Natural killer cell (primary cell): ENCODE data around the gene CRAMP1. TPM values are rescaled to one million over a fixed set of nuclear protein-coding genes. Genes with fewer than 3 reads are reported as not detected.
A peak's percentile ranks its signal among the peaks of the same experiment; 100 is the strongest.

Source experiments
- ATAC-seq, 3 donors: fragments of 150-1000 bp in 2 of 3; fragments of 200-7000 bp in 1 of 3; cut with Tn5 transposase; 1 replicate in 1 of 3; 2 replicates in 2 of 3; pipeline ENCODE4 v1.10.0; 2021; ENCODE audit warnings: mild to moderate bottlenecking in 2 of 3, moderate library complexity in 2 of 3
- DNase-seq, 2 donors: peaks; one replicate each; pipeline versions ENCODE4 v3.0.0 to v3.0.0-alpha.2; 2013 to 2021; ENCODE audit warnings: mixed read lengths in 1 of 2
- H3K27ac ChIP-seq: one replicate; pipeline ENCODE4 v1.5.1; 2013; ENCODE audit warnings: mild to moderate bottlenecking, low read length
- H3K27me3 ChIP-seq: one replicate; pipeline ENCODE4 v1.6.1; 2013; ENCODE audit warnings: low read length; ENCODE audit not compliant: control insufficient read depth, insufficient read depth
- H3K36me3 ChIP-seq: one replicate; pipeline ENCODE4 v1.6.1; 2013; ENCODE audit warnings: low read length; ENCODE audit not compliant: control insufficient read depth, insufficient read depth
- H3K4me1 ChIP-seq: one replicate; pipeline ENCODE4 v1.6.1; 2013; ENCODE audit warnings: low read length; ENCODE audit not compliant: control insufficient read depth, insufficient read depth
- H3K4me3 ChIP-seq: one replicate; pipeline ENCODE4 v1.5.1; 2013; ENCODE audit warnings: low read length
- H3K9me3 ChIP-seq: one replicate; pipeline ENCODE4 v1.6.1; 2013; ENCODE audit warnings: low read length; ENCODE audit not compliant: control insufficient read depth, insufficient read depth
- H3K27ac Mint-ChIP-seq, 2 donors: one replicate each; pipeline ENCODE4 v1.8.0; 2022; ENCODE audit warnings: mild to moderate bottlenecking in 2 of 2, mixed read lengths in 2 of 2, moderate library complexity in 1 of 2
- H3K27me3 Mint-ChIP-seq, 2 donors: one replicate each; pipeline ENCODE4 v1.8.0; 2022; ENCODE audit warnings: low read depth in 2 of 2, mixed read lengths in 2 of 2
- H3K36me3 Mint-ChIP-seq: one replicate; pipeline ENCODE4 v1.8.0; 2022; ENCODE audit warnings: mixed read lengths
- H3K4me1 Mint-ChIP-seq, 2 donors: one replicate each; pipeline ENCODE4 v1.8.0; 2022; ENCODE audit warnings: mixed read lengths in 2 of 2
- H3K4me3 Mint-ChIP-seq: one replicate; pipeline ENCODE4 v1.8.0; 2022; ENCODE audit warnings: mild to moderate bottlenecking, moderate library complexity, mixed read lengths
- H3K9me3 Mint-ChIP-seq, 2 donors: one replicate each; pipeline ENCODE4 v1.8.0; 2022; ENCODE audit warnings: mixed read lengths in 2 of 2
- CTCF ChIP-seq: fragments of 200-600 bp; IDR thresholded peaks from one replicate; pipeline ENCODE4 v1.8.0; 2022; ENCODE audit warnings: antibody characterized with exemption
- WGBS: methylation state at CpG from one replicate; pipeline ENCODE4 v1.1.7; 2013; ENCODE audit warnings: missing lambda C conversion rate; ENCODE audit not compliant: insufficient coverage; 5-methylcytosine and 5-hydroxymethylcytosine counted together
- intact Hi-C: fragments of 100-400 bp; cut with micrococcal nuclease; formaldehyde crosslinking; loops from one replicate; pipeline ENCODE4 v1.14.2; 2022
- total RNA-seq, 4 donors: library from RNA; stranded (reverse); fragments of 120-200 nt in 1 of 4; gene quantifications; one replicate each; pipeline versions ENCODE4 v1.2.3 to v1.2.4, GENCODE V29; 2013 to 2022

The CRAMP1 gene
- total RNA-seq, 3 donors from 2014 or later (not counting 1 experiment from before 2014, with no cell fraction given), result 47.8 to 49.8 (median 49.6) TPM

- Histone ChIP-seq H3K4me3 (no peak overlapping the region), H3K27ac (no peak overlapping the region), H3K4me1 (no peaks in the 10 kb centered on the region), H3K36me3 (peaks cover 64% of the 10 kb centered on the region), H3K27me3 (no peaks in the 10 kb centered on the region), H3K9me3 (no peaks in the 10 kb centered on the region)
- no peak for DNase-seq
- H3K36me3 Mint-ChIP-seq, result peaks cover 13% of the 10 kb centered on the region
- ATAC-seq, result no peak
- WGBS, result 90% methylated on average over 13 of the region's 13 CpGs
- H3K9me3 Mint-ChIP-seq, result no peaks in the 10 kb centered on the region
- peaks cover 0 to 8% of the 10 kb centered on the region in 2 donors for H3K4me1 Mint-ChIP-seq
- peak overlapping the region in 1 of 2 donors; percentile 38 for H3K27ac Mint-ChIP-seq
- intact Hi-C loops, result no loop called here
- no peak for TF ChIP-seq CTCF
- no peak overlapping the region for H3K4me3 Mint-ChIP-seq
- no peaks in the 10 kb centered on the region for H3K27me3 Mint-ChIP-seq
These were observed 45.7 kb downstream of the CRAMP1 start for GRCh38 chr16:1657841-1658240.

GRCh38 chr16:1659031-1659430, 46.9 kb downstream of the CRAMP1 start:
- no peaks in the 10 kb centered on the region for H3K27me3 ChIP-seq
- H3K4me1 ChIP-seq, result no peaks in the 10 kb centered on the region
- no peak for TF ChIP-seq CTCF
- 88% methylated on average over 4 of the region's 5 CpGs for WGBS
- H3K27ac ChIP-seq, result no peak overlapping the region
- peaks cover 13% of the 10 kb centered on the region for H3K36me3 Mint-ChIP-seq
- H3K4me3 Mint-ChIP-seq, result no peak overlapping the region
- H3K9me3 ChIP-seq, result no peaks in the 10 kb centered on the region
- no peak overlapping the region for H3K27ac Mint-ChIP-seq
- H3K27me3 Mint-ChIP-seq, result no peaks in the 10 kb centered on the region
- no peaks in the 10 kb centered on the region for H3K9me3 Mint-ChIP-seq
- no peak for ATAC-seq
- no peak overlapping the region for H3K4me3 ChIP-seq
- H3K4me1 Mint-ChIP-seq, result peaks cover 0 to 8% of the 10 kb centered on the region in 2 donors
- H3K36me3 ChIP-seq, result peaks cover 72% of the 10 kb centered on the region
- intact Hi-C loops, result no loop called here
- no peak for DNase-seq

GRCh38 chr16:1661826-1662225, 49.7 kb downstream of the CRAMP1 start:
- no peaks in the 10 kb centered on the region for H3K9me3 Mint-ChIP-seq
- H3K27ac ChIP-seq, result no peak overlapping the region
- no peak for TF ChIP-seq CTCF
- H3K4me1 ChIP-seq, result no peaks in the 10 kb centered on the region
- no peaks in the 10 kb centered on the region for H3K27me3 ChIP-seq
- DNase-seq (no peak), ATAC-seq (no peak)
- 96% methylated on average over 2 of the region's 2 CpGs for WGBS
- no peak overlapping the region for H3K4me3 Mint-ChIP-seq
- no peaks in the 10 kb centered on the region for H3K4me1 Mint-ChIP-seq
- no peaks in the 10 kb centered on the region for H3K27me3 Mint-ChIP-seq
- no peak overlapping the region for H3K27ac Mint-ChIP-seq
- no peaks in the 10 kb centered on the region for H3K9me3 ChIP-seq
- H3K36me3 Mint-ChIP-seq, result no peaks in the 10 kb centered on the region
- no peak overlapping the region for H3K4me3 ChIP-seq
- intact Hi-C loops, result no loop called here
- H3K36me3 ChIP-seq, result peaks cover 71% of the 10 kb centered on the region

- intact Hi-C loops, result no loop called here
- no peaks in the 10 kb centered on the region for H3K9me3 ChIP-seq
- no peak for DNase-seq
- no peaks in the 10 kb centered on the region for H3K27me3 ChIP-seq
- H3K36me3 ChIP-seq, result peaks cover 71% of the 10 kb centered on the region
- H3K4me1 ChIP-seq, result no peaks in the 10 kb centered on the region
- Mint-ChIP-seq H3K9me3 (no peaks in the 10 kb centered on the region), H3K27me3 (no peaks in the 10 kb centered on the region), H3K4me3 (no peak overlapping the region), H3K36me3 (no peaks in the 10 kb centered on the region), H3K27ac (no peak overlapping the region), H3K4me1 (no peaks in the 10 kb centered on the region)
- no peak overlapping the region for H3K27ac ChIP-seq
- ATAC-seq, result no peak
- WGBS, result 97% methylated on average over 18 of the region's 20 CpGs
- no peak for TF ChIP-seq CTCF
- H3K4me3 ChIP-seq, result no peak overlapping the region
These were observed 50.4 kb downstream of the CRAMP1 start for GRCh38 chr16:1662543-1662942.
